ENCODE results near the gene CRKL. TPM values are rescaled to one million over a fixed set of nuclear protein-coding genes. Genes with fewer than 3 reads are reported as not detected.

Gene CRKL
- polyA plus RNA-seq, 1 of the 3 experiments (the other 2 are of a cell fraction): 9.6 TPM

DNA sequence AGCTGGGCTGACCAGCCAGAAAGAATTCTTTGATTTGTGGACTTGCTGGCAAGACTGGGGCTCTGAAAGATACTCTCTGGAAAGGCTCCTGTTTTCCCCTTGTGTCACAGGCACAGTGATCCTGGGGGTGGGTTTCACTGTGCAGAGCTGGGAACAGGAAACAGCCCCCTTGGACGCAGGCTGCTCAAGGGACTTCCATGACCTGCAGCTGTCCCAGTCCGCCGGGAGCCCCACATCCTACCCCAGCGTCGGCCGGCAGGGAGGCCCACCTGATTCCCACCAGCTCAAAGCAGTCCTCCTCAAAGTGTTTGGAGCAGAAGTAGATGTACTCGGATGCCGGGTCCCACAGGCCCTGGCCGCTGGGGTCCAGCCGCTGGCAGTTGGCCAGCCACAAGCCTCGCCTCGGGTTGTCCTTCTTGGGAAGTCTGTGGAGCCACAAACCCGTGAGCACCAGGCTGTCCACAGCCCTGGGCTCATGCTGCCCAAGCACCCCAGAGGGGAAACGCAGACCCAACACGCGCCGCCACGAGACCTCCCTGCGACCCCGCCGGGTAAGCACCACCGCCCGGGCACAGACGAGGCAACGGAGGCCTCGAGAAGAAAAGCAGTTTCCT is 83.9 kb downstream of the CRKL start:
- CTCF ChIA-PET: interaction anchor here (1.4 to 2.7 kb wide), 3 partner anchors 11 to 116 kb away, joined by 6 to 13 read pairs (median 11); no protein-coding TSS in a partner anchor
- Histone ChIP-seq H3K36me3 (replicated peaks in 1 of 2; ENCODE audit: control insufficient read depth in 1 of 2, insufficient read depth in 2 of 2, low read length in 1 of 2) (peaks cover 7 to 33% of the 10 kb centered on the region in 2 experiments), H3F3A (replicated peaks; ENCODE audit: insufficient read depth) (peaks cover 16% of the 10 kb centered on the region), H3K9me2 (no peaks in the 10 kb centered on the region), H3K27me3 (ENCODE audit: insufficient read depth) (no peaks in the 10 kb centered on the region), H3K27ac (ENCODE audit: low read depth in 2 of 2, low read length in 1 of 2) (peak overlapping the region; percentile 96 to 97; a peak in 3 of 4 replicates), H2AFZ (ENCODE audit: low read depth) (peak overlapping the region; percentile 60; the same call in 1 of the 2 replicates), H3K9ac (peak overlapping the region; percentile 98), H3K4me3 (ENCODE audit: low read depth in 2 of 2, low read length in 1 of 2) (peak overlapping the region; percentile 82 to 96), H3K79me2 (ENCODE audit: insufficient read depth) (peaks cover 37% of the 10 kb centered on the region), H3K4me1 (ENCODE audit: control insufficient read depth in 1 of 2, insufficient read depth in 2 of 2, low read depth in 1 of 2, low read length in 1 of 2) (peaks cover 12 to 37% of the 10 kb centered on the region in 2 experiments; a peak in 3 of 4 replicates), H3K4me2 (peak overlapping the region; percentile 95), H3K9me3 (no peaks in the 10 kb centered on the region), H4K20me1 (ENCODE audit: insufficient read depth) (0 out of 2 replicates have a peak, but pooled peaks cover 5% of the 10 kb centered on the region)
- POLR2A ChIA-PET: interaction anchor here (1.0 to 3.3 kb wide), 4 partner anchors 11 to 115 kb away, joined by 3 to 18 read pairs (median 8); partner anchors contain the start of genes LZTR1 and P2RX6
- 3% methylated on average over 17 of the region's 26 CpGs for WGBS (ENCODE audit: low lambda C conversion rate)
- peak; percentile 14; the same call in 1 of the 2 replicates for TF ChIP-seq NFIC (IDR thresholded peaks at IDR 0.05; ENCODE audit: borderline replicate concordance)
- TF ChIP-seq, protein P1, sequence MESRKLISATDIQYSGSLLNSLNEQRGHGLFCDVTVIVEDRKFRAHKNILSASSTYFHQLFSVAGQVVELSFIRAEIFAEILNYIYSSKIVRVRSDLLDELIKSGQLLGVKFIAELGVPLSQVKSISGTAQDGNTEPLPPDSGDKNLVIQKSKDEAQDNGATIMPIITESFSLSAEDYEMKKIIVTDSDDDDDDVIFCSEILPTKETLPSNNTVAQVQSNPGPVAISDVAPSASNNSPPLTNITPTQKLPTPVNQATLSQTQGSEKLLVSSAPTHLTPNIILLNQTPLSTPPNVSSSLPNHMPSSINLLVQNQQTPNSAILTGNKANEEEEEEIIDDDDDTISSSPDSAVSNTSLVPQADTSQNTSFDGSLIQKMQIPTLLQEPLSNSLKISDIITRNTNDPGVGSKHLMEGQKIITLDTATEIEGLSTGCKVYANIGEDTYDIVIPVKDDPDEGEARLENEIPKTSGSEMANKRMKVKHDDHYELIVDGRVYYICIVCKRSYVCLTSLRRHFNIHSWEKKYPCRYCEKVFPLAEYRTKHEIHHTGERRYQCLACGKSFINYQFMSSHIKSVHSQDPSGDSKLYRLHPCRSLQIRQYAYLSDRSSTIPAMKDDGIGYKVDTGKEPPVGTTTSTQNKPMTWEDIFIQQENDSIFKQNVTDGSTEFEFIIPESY (IDR thresholded peaks at IDR 0.05; ENCODE audit: borderline replicate concordance, low read depth): no peak
- DNase-seq: peak; percentile 69

DNA sequence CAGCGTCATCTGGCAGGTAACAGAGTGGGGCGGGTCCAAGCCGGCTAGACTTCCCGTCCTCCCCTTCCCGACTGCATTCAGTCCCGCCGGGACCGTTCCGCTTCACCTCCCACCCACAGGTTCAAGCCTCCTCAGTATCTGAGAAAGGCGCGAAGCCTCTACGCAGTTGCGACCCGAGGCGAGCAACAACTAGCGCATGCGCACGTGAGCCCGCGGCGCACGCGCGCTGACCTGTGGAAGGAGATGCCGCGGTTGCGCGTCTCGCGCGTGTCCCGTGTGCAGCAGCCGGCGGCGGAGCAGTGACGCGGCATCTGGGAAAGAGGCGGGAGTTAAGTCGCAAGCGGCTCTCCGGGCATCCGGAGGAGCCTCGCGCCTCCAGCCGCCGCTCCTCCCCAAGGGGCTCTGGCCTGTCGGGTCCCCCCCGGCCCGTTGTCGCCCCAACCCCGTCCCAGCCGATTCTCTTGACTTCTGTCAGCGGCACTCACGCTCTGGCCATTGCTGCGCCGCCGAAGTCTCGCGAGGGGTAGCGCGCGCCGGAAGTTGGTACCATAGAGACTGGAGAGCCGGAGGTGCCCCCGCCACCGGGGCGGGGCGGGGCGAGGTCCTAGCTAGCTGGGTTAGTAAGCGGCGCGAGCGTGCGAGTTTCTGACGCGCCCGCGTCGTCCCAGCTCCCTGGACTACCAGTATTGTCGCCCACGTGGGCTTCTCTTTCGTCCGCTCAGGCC is 84.6 kb downstream of the CRKL start, which contains the start of gene THAP7:
Gene THAP7, minus strand, starts transcription at position 518 of the 725 bp plus-strand sequence. Its CDS starts 207 bp downstream, at position 311.
- peaks cover 16% of the 10 kb centered on the region for H3F3A ChIP-seq (replicated peaks; ENCODE audit: insufficient read depth)
- H3K27me3 ChIP-seq (ENCODE audit: insufficient read depth): no peaks in the 10 kb centered on the region
- H3K79me2 ChIP-seq (ENCODE audit: insufficient read depth): peaks cover 37% of the 10 kb centered on the region
- peaks cover 7 to 26% of the 10 kb centered on the region in 2 experiments for H3K36me3 ChIP-seq (replicated peaks in 1 of 2; ENCODE audit: control insufficient read depth in 1 of 2, insufficient read depth in 2 of 2, low read length in 1 of 2)
- POLR2A ChIA-PET: interaction anchor here (0.6 to 3.3 kb wide), 9 partner anchors 11 to 116 kb away, joined by 3 to 34 read pairs (median 5); partner anchors contain the start of genes CRKL, LRRC74B, LZTR1 and P2RX6
- peak within 1 kb of the TSS; percentile 60 for H2AFZ ChIP-seq (ENCODE audit: low read depth)
- WGBS (ENCODE audit: low lambda C conversion rate): 3% methylated on average over 25 of the region's 83 CpGs
- H3K9ac ChIP-seq: peak within 1 kb of the TSS; percentile 98
- peak within 1 kb of the TSS; percentile 96 to 97 for H3K27ac ChIP-seq (ENCODE audit: low read depth in 2 of 2, low read length in 1 of 2)
- no peaks in the 10 kb centered on the region for H3K9me2 ChIP-seq
- 0 out of 2 replicates have a peak, but pooled peaks cover 5% of the 10 kb centered on the region for H4K20me1 ChIP-seq (ENCODE audit: insufficient read depth)
- DNase-seq: peak; percentile 96
- H3K4me3 ChIP-seq (ENCODE audit: low read depth in 2 of 2, low read length in 1 of 2): peak within 1 kb of the TSS; percentile 82 to 96
- H3K9me3 ChIP-seq: no peaks in the 10 kb centered on the region
- CTCF ChIA-PET: interaction anchor here (1.2 to 2.6 kb wide), 6 partner anchors 11 to 117 kb away, joined by 3 to 13 read pairs (median 9); partner anchors contain the start of gene LRRC74B
- peaks cover 12 to 37% of the 10 kb centered on the region in 2 experiments; a peak in 3 of 4 replicates for H3K4me1 ChIP-seq (ENCODE audit: control insufficient read depth in 1 of 2, insufficient read depth in 2 of 2, low read depth in 1 of 2, low read length in 1 of 2)
- H3K4me2 ChIP-seq: peak within 1 kb of the TSS; percentile 95
- TF ChIP-seq EP300 (IDR thresholded peaks at IDR 0.05; ENCODE audit: borderline replicate concordance in 1 of 2, low read depth in 1 of 2, low read length in 1 of 2) (no peak), EZH2phosphoT487 (IDR thresholded peaks at IDR 0.05; ENCODE audit: borderline replicate concordance, low read depth) (no peak), GATA2 (CRISPR knock-in tag; IDR thresholded peaks at IDR 0.05) (no peak), YY1 (IDR thresholded peaks at IDR 0.05; ENCODE audit: low read depth) (peak; percentile 84), RAD21 (IDR thresholded peaks at IDR 0.05; ENCODE audit: low read length) (no peak), SIN3A (IDR thresholded peaks at IDR 0.05; ENCODE audit: borderline replicate concordance, low read depth, low read length) (0 out of 2 replicates have a peak, but pooled peaks have one; percentile 32), RCOR1 (IDR thresholded peaks at IDR 0.05; ENCODE audit: low read length) (no peak), ELF1 (IDR thresholded peaks at IDR 0.05) (peak; percentile 37; the same call in 1 of the 2 replicates), FOSL2 (IDR thresholded peaks at IDR 0.05; ENCODE audit: borderline replicate concordance, low read depth) (no peak), MXI1 (IDR thresholded peaks at IDR 0.05; ENCODE audit: low read depth, low read length) (peak; percentile 92), TEAD4 (IDR thresholded peaks at IDR 0.05; ENCODE audit: borderline replicate concordance, insufficient read depth) (no peak), JUND (IDR thresholded peaks at IDR 0.05) (no peak)
- TF ChIP-seq, protein P2, sequence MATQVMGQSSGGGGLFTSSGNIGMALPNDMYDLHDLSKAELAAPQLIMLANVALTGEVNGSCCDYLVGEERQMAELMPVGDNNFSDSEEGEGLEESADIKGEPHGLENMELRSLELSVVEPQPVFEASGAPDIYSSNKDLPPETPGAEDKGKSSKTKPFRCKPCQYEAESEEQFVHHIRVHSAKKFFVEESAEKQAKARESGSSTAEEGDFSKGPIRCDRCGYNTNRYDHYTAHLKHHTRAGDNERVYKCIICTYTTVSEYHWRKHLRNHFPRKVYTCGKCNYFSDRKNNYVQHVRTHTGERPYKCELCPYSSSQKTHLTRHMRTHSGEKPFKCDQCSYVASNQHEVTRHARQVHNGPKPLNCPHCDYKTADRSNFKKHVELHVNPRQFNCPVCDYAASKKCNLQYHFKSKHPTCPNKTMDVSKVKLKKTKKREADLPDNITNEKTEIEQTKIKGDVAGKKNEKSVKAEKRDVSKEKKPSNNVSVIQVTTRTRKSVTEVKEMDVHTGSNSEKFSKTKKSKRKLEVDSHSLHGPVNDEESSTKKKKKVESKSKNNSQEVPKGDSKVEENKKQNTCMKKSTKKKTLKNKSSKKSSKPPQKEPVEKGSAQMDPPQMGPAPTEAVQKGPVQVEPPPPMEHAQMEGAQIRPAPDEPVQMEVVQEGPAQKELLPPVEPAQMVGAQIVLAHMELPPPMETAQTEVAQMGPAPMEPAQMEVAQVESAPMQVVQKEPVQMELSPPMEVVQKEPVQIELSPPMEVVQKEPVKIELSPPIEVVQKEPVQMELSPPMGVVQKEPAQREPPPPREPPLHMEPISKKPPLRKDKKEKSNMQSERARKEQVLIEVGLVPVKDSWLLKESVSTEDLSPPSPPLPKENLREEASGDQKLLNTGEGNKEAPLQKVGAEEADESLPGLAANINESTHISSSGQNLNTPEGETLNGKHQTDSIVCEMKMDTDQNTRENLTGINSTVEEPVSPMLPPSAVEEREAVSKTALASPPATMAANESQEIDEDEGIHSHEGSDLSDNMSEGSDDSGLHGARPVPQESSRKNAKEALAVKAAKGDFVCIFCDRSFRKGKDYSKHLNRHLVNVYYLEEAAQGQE (IDR thresholded peaks at IDR 0.05; ENCODE audit: low read depth, low read length): no peak
- TF ChIP-seq, protein P3, sequence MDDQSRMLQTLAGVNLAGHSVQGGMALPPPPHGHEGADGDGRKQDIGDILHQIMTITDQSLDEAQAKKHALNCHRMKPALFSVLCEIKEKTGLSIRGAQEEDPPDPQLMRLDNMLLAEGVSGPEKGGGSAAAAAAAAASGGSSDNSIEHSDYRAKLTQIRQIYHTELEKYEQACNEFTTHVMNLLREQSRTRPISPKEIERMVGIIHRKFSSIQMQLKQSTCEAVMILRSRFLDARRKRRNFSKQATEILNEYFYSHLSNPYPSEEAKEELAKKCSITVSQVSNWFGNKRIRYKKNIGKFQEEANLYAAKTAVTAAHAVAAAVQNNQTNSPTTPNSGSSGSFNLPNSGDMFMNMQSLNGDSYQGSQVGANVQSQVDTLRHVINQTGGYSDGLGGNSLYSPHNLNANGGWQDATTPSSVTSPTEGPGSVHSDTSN (IDR thresholded peaks at IDR 0.05): 0 out of 2 replicates have a peak, but pooled peaks have one; percentile 9
